ENCODE results near the gene SELENOW. TPM values are rescaled to one million over a fixed set of nuclear protein-coding genes. Genes with fewer than 3 reads are reported as not detected.
A peak's percentile ranks its signal among the peaks of the same experiment; 100 is the strongest.

The SELENOW gene
- total and polyA plus RNA-seq, 2 of the 8 experiments (the other 6 are each of a cell fraction or from before 2014, with no cell fraction given) = 371 to 588 TPM

DNA sequence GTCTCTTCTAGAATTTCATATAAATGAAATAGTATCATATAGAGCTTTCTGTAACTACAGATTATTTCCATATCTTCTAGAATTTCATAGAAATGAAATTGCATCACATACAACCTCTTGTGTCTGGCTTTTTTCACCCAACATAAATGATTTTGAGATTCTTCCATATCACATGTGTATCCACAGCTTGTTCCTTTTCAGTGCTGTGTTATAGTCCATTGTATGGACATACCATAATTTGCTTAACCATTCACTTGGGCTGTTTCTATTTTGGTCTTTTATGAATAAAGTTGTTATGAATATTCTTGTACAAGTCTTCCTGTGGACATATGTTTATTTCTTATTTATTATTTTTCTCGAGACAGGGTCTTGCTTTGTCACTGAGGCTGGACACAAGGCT is 14.1 kb downstream of the SELENOW start:
- Histone ChIP-seq H3K27ac (ENCODE audit: low read depth, low read length) (no peak overlapping the region), H2BK12ac (ENCODE audit: low read depth, low read length) (no peak overlapping the region), H4K5ac (ENCODE audit: insufficient read length, low read depth, low read length) (no peak overlapping the region), H4K8ac (ENCODE audit: extremely low read depth, insufficient read depth, low read length) (no peak overlapping the region), H2BK15ac (ENCODE audit: low read length) (no peak overlapping the region), H3K23ac (ENCODE audit: insufficient read length) (no peak overlapping the region), H2AK5ac (ENCODE audit: low read depth, low read length) (no peak overlapping the region), H3K4me3 (ENCODE audit: extremely low read depth in 1 of 4, insufficient read depth in 2 of 4, low read depth in 3 of 4, low read length in 4 of 4) (no peak overlapping the region), H3K9me3 (ENCODE audit: insufficient read depth in 2 of 2, low read depth in 1 of 2, low read length in 1 of 2) (no peaks in the 10 kb centered on the region), H3K14ac (ENCODE audit: insufficient read length) (no peak overlapping the region), H4K91ac (replicated peaks; ENCODE audit: insufficient read length, low read length) (no peak overlapping the region), H3K4ac (replicated peaks; ENCODE audit: insufficient read length, low read depth, low read length) (no peak overlapping the region), H3K79me1 (ENCODE audit: low read depth, low read length) (no peaks in the 10 kb centered on the region), H2AFZ (ENCODE audit: low read length) (no peak overlapping the region), H3K18ac (ENCODE audit: extremely low read depth, low read length) (no peak overlapping the region), H3K36me3 (ENCODE audit: control insufficient read depth in 2 of 4, insufficient read depth in 4 of 4, low read length in 3 of 4) (no peaks in the 10 kb centered on the region), H2BK20ac (ENCODE audit: low read length) (no peak overlapping the region), H3K9ac (replicated peaks in 1 of 4; ENCODE audit: extremely low read depth in 1 of 4, low read depth in 3 of 4, low read length in 3 of 4) (no peak overlapping the region), H3K27me3 (replicated peaks in 1 of 4; ENCODE audit: control insufficient read depth in 3 of 4, extremely low read depth in 1 of 4, insufficient read depth in 3 of 4, low read length in 3 of 4) (no peaks in the 10 kb centered on the region), H3K4me2 (ENCODE audit: insufficient read depth in 1 of 2, low read depth in 2 of 2, low read length in 2 of 2) (no peak overlapping the region), H2BK120ac (replicated peaks; ENCODE audit: low read depth, low read length) (no peak overlapping the region), H2BK5ac (ENCODE audit: low read depth, low read length) (no peak overlapping the region), H4K20me1 (replicated peaks in 1 of 2; ENCODE audit: control insufficient read depth in 1 of 2, insufficient read depth in 2 of 2, low read length in 2 of 2) (no peaks in the 10 kb centered on the region), H3K79me2 (ENCODE audit: control insufficient read depth in 1 of 2, insufficient read depth in 2 of 2, low read length in 2 of 2) (no peaks in the 10 kb centered on the region), H3K23me2 (ENCODE audit: low read depth, low read length) (no peaks in the 10 kb centered on the region), H3K4me1 (replicated peaks in 1 of 4; ENCODE audit: control insufficient read depth in 3 of 4, insufficient read depth in 4 of 4, low read length in 3 of 4) (no peaks in the 10 kb centered on the region; a peak in 2 of 7 replicates), H3K56ac (replicated peaks; ENCODE audit: insufficient read length, low read depth, low read length) (no peak overlapping the region)
- FAIRE-seq = no peak
- no peak for DNase-seq (ENCODE audit: low read depth in 1 of 2, low spot score in 2 of 2)
- WGBS, 2 experiments (ENCODE audit: extremely low coverage in 1 of 2, insufficient coverage in 1 of 2, insufficient read length in 1 of 2, insufficient replicate concordance in 2 of 2, low coverage in 1 of 2, low lambda C conversion rate in 2 of 2, missing lambda C conversion rate in 1 of 2) = 88% methylated on average over 1 of the region's 1 CpG; no CpG with 5 or more reads in 1 of the 2 experiments
- ChIA-PET CTCF (ENCODE audit: partially characterized antibody) (interaction anchor here (1.0 to 7.7 kb wide), 8 partner anchors 14 to 84 kb away, joined by 3 to 150 read pairs (median 4); partner anchors contain the start of gene EHD2), POLR2A (ENCODE audit: partially characterized antibody) (interaction anchor here (1.2 kb wide), 1 partner anchor 9 kb away, joined by 3 read pairs; no protein-coding TSS in a partner anchor)
- TF ChIP-seq TCF12 (IDR thresholded peaks at IDR 0.05; ENCODE audit: low read depth, low read length) (no peak), SP4 (IDR thresholded peaks at IDR 0.05; ENCODE audit: low read length) (no peak), RNF2 (IDR thresholded peaks at IDR 0.05; ENCODE audit: borderline replicate concordance, low read depth, low read length, missing control alignments, poor library complexity, severe bottlenecking) (no peak), HDAC2 (IDR thresholded peaks at IDR 0.05; ENCODE audit: borderline replicate concordance in 1 of 2, low read depth in 2 of 2, low read length in 2 of 2) (peak in 1 of 2 experiments; percentile 63; a peak in 1 of 4 replicates), CBX5 (IDR thresholded peaks at IDR 0.05; ENCODE audit: low read depth, low read length) (no peak), KDM1A (IDR thresholded peaks at IDR 0.05; ENCODE audit: borderline replicate concordance, low read length) (peak; percentile 83; the same call in 1 of the 2 replicates), EP300 (IDR thresholded peaks at IDR 0.05; ENCODE audit: borderline replicate concordance in 1 of 2, low read depth in 2 of 2, low read length in 2 of 2) (no peak), TBP (IDR thresholded peaks at IDR 0.05; ENCODE audit: low read depth, low read length) (no peak), BCL11A (IDR thresholded peaks at IDR 0.05; ENCODE audit: low read depth in 2 of 2, low read length in 2 of 2) (no peak), GABPA (IDR thresholded peaks at IDR 0.05; ENCODE audit: borderline replicate concordance, insufficient read depth, low read length) (no peak), POLR2AphosphoS5 (IDR thresholded peaks at IDR 0.05; ENCODE audit: low read depth, low read length) (no peak)
- TF ChIP-seq, protein P1, sequence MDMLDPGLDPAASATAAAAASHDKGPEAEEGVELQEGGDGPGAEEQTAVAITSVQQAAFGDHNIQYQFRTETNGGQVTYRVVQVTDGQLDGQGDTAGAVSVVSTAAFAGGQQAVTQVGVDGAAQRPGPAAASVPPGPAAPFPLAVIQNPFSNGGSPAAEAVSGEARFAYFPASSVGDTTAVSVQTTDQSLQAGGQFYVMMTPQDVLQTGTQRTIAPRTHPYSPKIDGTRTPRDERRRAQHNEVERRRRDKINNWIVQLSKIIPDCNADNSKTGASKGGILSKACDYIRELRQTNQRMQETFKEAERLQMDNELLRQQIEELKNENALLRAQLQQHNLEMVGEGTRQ (IDR thresholded peaks at IDR 0.05; ENCODE audit: low read length) = no peak

All from H1 (cell line).